Myometrial cell (primary cell): ENCODE results near the gene ALOX12. TPM values are rescaled to one million over a fixed set of nuclear protein-coding genes. Genes with fewer than 3 reads are reported as not detected.

Experiments used
- total RNA-seq: library from RNA; depleted of rRNA; stranded (reverse); fragments of >200 nt; gene quantifications from 2 replicates; pipeline ENCODE4 v1.2.3, GENCODE V29; 2015

ALOX12 gene
- 0.18 TPM in 1 of 2 replicates, not detected in the other for total RNA-seq

GRCh38 chr17:6995500-6996255, at the start of gene ALOX12:
Gene ALOX12 (plus strand): TSS chr17:6996049. CDS start chr17:6996118, 69 bp downstream.

GRCh38 chr17:7022781-7023571, 27.1 kb downstream of the ALOX12 start, which contains the start of gene BCL6B:
Gene BCL6B (plus strand): TSS chr17:7023050. CDS start chr17:7023672, 622 bp downstream.

GRCh38 chr17:7035591-7036368, 39.9 kb downstream of the ALOX12 start, which contains the start of gene SLC16A13:
Gene SLC16A13 (plus strand): TSS chr17:7036015. CDS start chr17:7036383, 368 bp downstream.

GRCh38 chr17:7043497-7044198, 47.8 kb downstream of the ALOX12 start, which contains the start of gene SLC16A11:
Gene SLC16A11 (minus strand): TSS chr17:7044092. CDS start chr17:7043513, 579 bp downstream.

Other genes with a start within 250 kb of the ALOX12 start
- 6.3 and 11.2 TPM in 2 replicates for gene XAF1, start 240.0 kb upstream of the ALOX12 start, total RNA-seq
- gene FBXO39, start 219.8 kb upstream of the ALOX12 start, total RNA-seq = 1.9 and 3.5 TPM in 2 replicates
- gene TEKT1, start 164.3 kb upstream of the ALOX12 start, total RNA-seq = not detected in 2 replicates
- gene RNASEK, start 16.6 kb downstream of the ALOX12 start, total RNA-seq = 243 and 304 TPM in 2 replicates
- 0.18 and 0.58 TPM in 2 replicates for gene BCL6B, start 27.0 kb downstream of the ALOX12 start, total RNA-seq
- gene SLC16A13, start 40.0 kb downstream of the ALOX12 start, total RNA-seq = 0.86 and 3.2 TPM in 2 replicates
- not detected in 2 replicates for gene SLC16A11, start 48.0 kb downstream of the ALOX12 start, total RNA-seq
- not detected in 2 replicates for gene CLEC10A, start 84.2 kb downstream of the ALOX12 start, total RNA-seq
- not detected in 2 replicates for gene ASGR2, start 118.8 kb downstream of the ALOX12 start, total RNA-seq
- 3.5 TPM in 1 of 2 replicates, not detected in the other for gene ASGR1, start 183.3 kb downstream of the ALOX12 start, total RNA-seq
- 13.3 and 14.0 TPM in 2 replicates for gene DLG4, start 223.8 kb downstream of the ALOX12 start, total RNA-seq
- 227 and 236 TPM in 2 replicates for gene ACADVL, start 223.9 kb downstream of the ALOX12 start, total RNA-seq
- gene DVL2, start 238.5 kb downstream of the ALOX12 start, total RNA-seq = 57.9 and 59.5 TPM in 2 replicates
- 31.1 and 86.7 TPM in 2 replicates for gene PHF23, start 243.4 kb downstream of the ALOX12 start, total RNA-seq
- 153 and 283 TPM in 2 replicates for gene GABARAP, start 246.4 kb downstream of the ALOX12 start, total RNA-seq